ENCODE results near the gene CDON. TPM values are rescaled to one million over a fixed set of nuclear protein-coding genes. Genes with fewer than 3 reads are reported as not detected.

The CDON gene
- polyA plus RNA-seq, 3 donors: 0.01 TPM; not detected in 2

DNA sequence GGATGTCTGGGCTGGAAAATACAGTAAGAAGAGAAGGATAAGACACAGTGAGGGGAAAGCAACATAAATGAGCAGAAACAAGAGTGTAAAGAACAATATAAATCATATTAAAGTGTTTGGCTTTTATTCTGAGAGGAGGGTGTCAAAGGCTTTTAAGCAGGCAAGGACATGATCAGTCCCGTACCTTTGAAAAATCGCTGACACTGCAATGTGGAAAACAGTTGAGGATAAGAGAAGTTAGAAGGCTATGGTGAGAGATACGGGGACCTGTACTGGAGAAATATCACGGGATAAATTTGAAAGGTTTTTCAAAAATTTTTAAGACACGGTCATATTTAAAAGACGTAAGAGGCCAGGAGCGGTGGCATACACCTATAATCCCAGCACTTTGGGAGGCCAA, 30.3 kb downstream of the CDON start:
- no peak overlapping the region for H3K4me3 Mint-ChIP-seq
- H3K27ac Mint-ChIP-seq: peak overlapping the region in 1 of 7 donors; percentile 7
- peaks cover 2 to 3% of the 10 kb centered on the region in 2 donors for H3K27me3 ChIP-seq (ENCODE audit: control insufficient read depth in 2 of 2, insufficient read depth in 2 of 2, low read length in 2 of 2)
- H2AFZ ChIP-seq (ENCODE audit: insufficient read depth, low read depth, low read length, poor library complexity, severe bottlenecking): no peak overlapping the region
- no peak overlapping the region for H3K27ac ChIP-seq (ENCODE audit: low read depth in 1 of 2, low read length in 2 of 2)
- no peaks in the 10 kb centered on the region for H3K36me3 ChIP-seq (replicated peaks in 1 of 2; ENCODE audit: control insufficient read depth in 1 of 2, insufficient read depth in 2 of 2, low read length in 2 of 2)
- H3K9ac ChIP-seq (ENCODE audit: insufficient read depth, low read length, poor library complexity, severe bottlenecking): no peak overlapping the region
- no peak for DNase-seq
- H3K4me1 ChIP-seq (ENCODE audit: control insufficient read depth in 1 of 2, insufficient read depth in 2 of 2, low read length in 2 of 2): no peaks in the 10 kb centered on the region
- 97% methylated on average over 5 of the region's 7 CpGs for WGBS (ENCODE audit: insufficient coverage)
- H3K9me3 Mint-ChIP-seq: no peaks in the 10 kb centered on the region
- intact Hi-C loops (cut with micrococcal nuclease): no loop called here
- TF ChIP-seq, protein P1, sequence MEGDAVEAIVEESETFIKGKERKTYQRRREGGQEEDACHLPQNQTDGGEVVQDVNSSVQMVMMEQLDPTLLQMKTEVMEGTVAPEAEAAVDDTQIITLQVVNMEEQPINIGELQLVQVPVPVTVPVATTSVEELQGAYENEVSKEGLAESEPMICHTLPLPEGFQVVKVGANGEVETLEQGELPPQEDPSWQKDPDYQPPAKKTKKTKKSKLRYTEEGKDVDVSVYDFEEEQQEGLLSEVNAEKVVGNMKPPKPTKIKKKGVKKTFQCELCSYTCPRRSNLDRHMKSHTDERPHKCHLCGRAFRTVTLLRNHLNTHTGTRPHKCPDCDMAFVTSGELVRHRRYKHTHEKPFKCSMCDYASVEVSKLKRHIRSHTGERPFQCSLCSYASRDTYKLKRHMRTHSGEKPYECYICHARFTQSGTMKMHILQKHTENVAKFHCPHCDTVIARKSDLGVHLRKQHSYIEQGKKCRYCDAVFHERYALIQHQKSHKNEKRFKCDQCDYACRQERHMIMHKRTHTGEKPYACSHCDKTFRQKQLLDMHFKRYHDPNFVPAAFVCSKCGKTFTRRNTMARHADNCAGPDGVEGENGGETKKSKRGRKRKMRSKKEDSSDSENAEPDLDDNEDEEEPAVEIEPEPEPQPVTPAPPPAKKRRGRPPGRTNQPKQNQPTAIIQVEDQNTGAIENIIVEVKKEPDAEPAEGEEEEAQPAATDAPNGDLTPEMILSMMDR (IDR thresholded peaks at IDR 0.05): no peak
- no peaks in the 10 kb centered on the region for H4K20me1 ChIP-seq (ENCODE audit: insufficient read depth, low read length)
- H3K4me2 ChIP-seq (replicated peaks; ENCODE audit: extremely low read depth, low read length, poor library complexity, severe bottlenecking): no peak overlapping the region
- peaks cover 5 to 16% (median 8%) of the 10 kb centered on the region in 3 donors for H3K27me3 Mint-ChIP-seq (ENCODE audit: low read depth in 3 of 3)
- no peaks in the 10 kb centered on the region for H3K9me3 ChIP-seq (replicated peaks in 1 of 2; ENCODE audit: control insufficient read depth in 1 of 2, insufficient read depth in 1 of 2, low read length in 2 of 2)
- H3K4me1 Mint-ChIP-seq: no peaks in the 10 kb centered on the region
- H3K36me3 Mint-ChIP-seq: no peaks in the 10 kb centered on the region
- H3K4me3 ChIP-seq (replicated peaks in 1 of 3; ENCODE audit: low read depth in 2 of 3, low read length in 3 of 3): no peak overlapping the region
- no peaks in the 10 kb centered on the region for H3K79me2 ChIP-seq (ENCODE audit: insufficient read depth, low read length)

DNA sequence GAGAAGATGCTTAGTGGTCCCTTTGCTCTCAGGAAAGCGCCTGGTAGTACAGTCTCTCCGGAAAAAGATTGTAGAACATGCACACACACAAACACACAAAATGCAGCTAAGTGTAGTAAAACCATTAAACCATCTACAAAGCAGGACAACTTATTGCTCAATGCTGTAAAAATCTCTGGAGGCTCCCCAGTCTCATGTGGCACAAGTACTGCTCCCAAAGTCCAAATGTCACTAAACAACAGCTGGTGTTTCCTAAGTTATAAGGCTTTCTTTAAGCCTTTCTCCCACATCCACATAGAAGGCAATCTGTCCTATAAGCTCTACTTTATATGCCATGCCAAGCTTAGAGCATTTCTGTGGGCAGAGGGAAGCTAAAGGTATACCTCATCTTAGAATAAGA, 32.9 kb downstream of the CDON start:
- Histone ChIP-seq H2AFZ (ENCODE audit: insufficient read depth, low read depth, low read length, poor library complexity, severe bottlenecking) (no peak overlapping the region), H3K27me3 (ENCODE audit: control insufficient read depth in 2 of 2, insufficient read depth in 2 of 2, low read length in 2 of 2) (peaks cover 2 to 3% of the 10 kb centered on the region in 2 donors), H3K4me2 (replicated peaks; ENCODE audit: extremely low read depth, low read length, poor library complexity, severe bottlenecking) (no peak overlapping the region), H3K79me2 (ENCODE audit: insufficient read depth, low read length) (no peaks in the 10 kb centered on the region), H4K20me1 (ENCODE audit: insufficient read depth, low read length) (no peaks in the 10 kb centered on the region), H3K9ac (ENCODE audit: insufficient read depth, low read length, poor library complexity, severe bottlenecking) (no peak overlapping the region), H3K4me3 (replicated peaks in 1 of 3; ENCODE audit: low read depth in 2 of 3, low read length in 3 of 3) (no peak overlapping the region), H3K27ac (ENCODE audit: low read depth in 1 of 2, low read length in 2 of 2) (no peak overlapping the region), H3K9me3 (replicated peaks in 1 of 2; ENCODE audit: control insufficient read depth in 1 of 2, insufficient read depth in 1 of 2, low read length in 2 of 2) (no peaks in the 10 kb centered on the region), H3K4me1 (ENCODE audit: control insufficient read depth in 1 of 2, insufficient read depth in 2 of 2, low read length in 2 of 2) (no peaks in the 10 kb centered on the region), H3K36me3 (replicated peaks in 1 of 2; ENCODE audit: control insufficient read depth in 1 of 2, insufficient read depth in 2 of 2, low read length in 2 of 2) (no peaks in the 10 kb centered on the region)
- TF ChIP-seq, protein P1 (IDR thresholded peaks at IDR 0.05): no peak
- no peak for DNase-seq
- H3K27ac Mint-ChIP-seq: no peak overlapping the region
- no peaks in the 10 kb centered on the region for H3K36me3 Mint-ChIP-seq
- H3K9me3 Mint-ChIP-seq: no peaks in the 10 kb centered on the region
- no peak overlapping the region for H3K4me3 Mint-ChIP-seq
- H3K4me1 Mint-ChIP-seq: no peaks in the 10 kb centered on the region
- intact Hi-C loops (cut with micrococcal nuclease): no loop called here
- peaks cover 5 to 12% (median 10%) of the 10 kb centered on the region in 3 donors for H3K27me3 Mint-ChIP-seq (ENCODE audit: low read depth in 3 of 3)
- WGBS (ENCODE audit: insufficient coverage): no CpG with 5 or more reads among the region's 2 CpGs

Measured in CD14-positive monocyte (primary cell).